Measurements from ENCODE around the gene RIC3. TPM values are rescaled to one million over a fixed set of nuclear protein-coding genes. Genes with fewer than 3 reads are reported as not detected.

RIC3 gene
- total RNA-seq, 1 experiment from 2014 or later = 23.7 TPM

DNA sequence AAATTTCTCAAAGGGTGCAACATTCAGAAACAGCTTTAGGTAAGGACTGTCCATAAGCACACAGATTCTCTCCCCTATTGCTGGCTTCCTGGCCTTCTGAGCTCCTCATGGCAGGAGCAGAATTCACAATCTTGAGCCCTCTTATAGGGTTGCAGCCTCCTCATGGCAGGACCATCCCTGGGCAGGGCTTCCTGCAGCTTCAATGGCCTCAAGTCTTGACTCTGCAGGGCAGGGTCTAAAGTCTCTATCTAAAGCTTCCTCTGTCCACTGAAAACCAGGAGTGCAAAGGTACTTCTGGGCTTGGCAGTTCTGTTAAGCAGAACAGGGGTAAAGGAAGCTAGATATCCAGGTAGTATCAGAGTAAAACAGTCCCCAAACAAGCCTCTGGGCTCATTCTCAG is 59.1 kb downstream of the RIC3 start:
- H3K4me2 ChIP-seq (ENCODE audit: insufficient read depth, insufficient read length, low read length) = no peak overlapping the region
- H4K20me1 ChIP-seq (ENCODE audit: control insufficient read depth, insufficient read depth, insufficient read length) = no peaks in the 10 kb centered on the region
- TF ChIP-seq, protein P1, sequence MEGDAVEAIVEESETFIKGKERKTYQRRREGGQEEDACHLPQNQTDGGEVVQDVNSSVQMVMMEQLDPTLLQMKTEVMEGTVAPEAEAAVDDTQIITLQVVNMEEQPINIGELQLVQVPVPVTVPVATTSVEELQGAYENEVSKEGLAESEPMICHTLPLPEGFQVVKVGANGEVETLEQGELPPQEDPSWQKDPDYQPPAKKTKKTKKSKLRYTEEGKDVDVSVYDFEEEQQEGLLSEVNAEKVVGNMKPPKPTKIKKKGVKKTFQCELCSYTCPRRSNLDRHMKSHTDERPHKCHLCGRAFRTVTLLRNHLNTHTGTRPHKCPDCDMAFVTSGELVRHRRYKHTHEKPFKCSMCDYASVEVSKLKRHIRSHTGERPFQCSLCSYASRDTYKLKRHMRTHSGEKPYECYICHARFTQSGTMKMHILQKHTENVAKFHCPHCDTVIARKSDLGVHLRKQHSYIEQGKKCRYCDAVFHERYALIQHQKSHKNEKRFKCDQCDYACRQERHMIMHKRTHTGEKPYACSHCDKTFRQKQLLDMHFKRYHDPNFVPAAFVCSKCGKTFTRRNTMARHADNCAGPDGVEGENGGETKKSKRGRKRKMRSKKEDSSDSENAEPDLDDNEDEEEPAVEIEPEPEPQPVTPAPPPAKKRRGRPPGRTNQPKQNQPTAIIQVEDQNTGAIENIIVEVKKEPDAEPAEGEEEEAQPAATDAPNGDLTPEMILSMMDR (conservative IDR thresholded peaks at IDR 0.05) = no peak
- H3K27me3 ChIP-seq (ENCODE audit: insufficient read depth, low read length) = no peaks in the 10 kb centered on the region
- H3K4ac ChIP-seq (ENCODE audit: low read depth, low read length) = no peak overlapping the region
- no peak overlapping the region for H3K56ac ChIP-seq (ENCODE audit: insufficient read length, low read depth, low read length)
- H3K14ac ChIP-seq (ENCODE audit: insufficient read depth, low read length) = no peak overlapping the region
- no peak overlapping the region for H3K23ac ChIP-seq (ENCODE audit: insufficient read length, low read depth, low read length)
- DNase-seq = no peak
- H2AFZ ChIP-seq (ENCODE audit: low read length) = no peak overlapping the region
- no peak overlapping the region for H4K5ac ChIP-seq (ENCODE audit: insufficient read length, low read depth, low read length)
- no peaks in the 10 kb centered on the region for H3K9me3 ChIP-seq (ENCODE audit: control insufficient read depth, low read depth, low read length)
- no peak overlapping the region for H3K18ac ChIP-seq (ENCODE audit: insufficient read length, low read depth, low read length)
- H2BK5ac ChIP-seq (ENCODE audit: insufficient read length, low read length) = no peak overlapping the region
- no peak overlapping the region for H2BK20ac ChIP-seq (ENCODE audit: low read depth, low read length, poor library complexity, severe bottlenecking)
- H3K79me1 ChIP-seq (ENCODE audit: insufficient read depth, low read depth, low read length, poor library complexity, severe bottlenecking) = no peaks in the 10 kb centered on the region
- no peak overlapping the region for H4K8ac ChIP-seq (replicated peaks; ENCODE audit: insufficient read length, low read depth, low read length)
- H2BK120ac ChIP-seq (ENCODE audit: low read depth, low read length, poor library complexity, severe bottlenecking) = no peak overlapping the region
- no peak overlapping the region for H4K91ac ChIP-seq (ENCODE audit: insufficient read length, low read depth, low read length)
- Mint-ChIP-seq H3K27me3 (ENCODE audit: low read depth) (no peaks in the 10 kb centered on the region), H3K4me3 (no peak overlapping the region), H3K4me1 (no peaks in the 10 kb centered on the region), H3K36me3 (ENCODE audit: insufficient read depth in 1 of 3, low read depth in 3 of 3) (peaks cover 4 to 43% (median 23%) of the 10 kb centered on the region in 3 experiments; a peak in 5 of 7 replicates), H3K9me3 (no peaks in the 10 kb centered on the region), H3K27ac (no peak overlapping the region)
- peaks cover 2% of the 10 kb centered on the region; the same call in 1 of the 2 replicates for H3K79me2 ChIP-seq (ENCODE audit: insufficient read depth, low read length)
- no peak overlapping the region for H3K9ac ChIP-seq (ENCODE audit: extremely low read depth, insufficient read length, low read length)
- no peak overlapping the region for H2AK5ac ChIP-seq (ENCODE audit: insufficient read length, low read length)
- H2BK12ac ChIP-seq (ENCODE audit: insufficient read length, low read depth, low read length) = no peak overlapping the region
- H3T11ph ChIP-seq (ENCODE audit: low read length) = no peak overlapping the region
- H2BK15ac ChIP-seq (ENCODE audit: low read depth, low read length) = no peak overlapping the region
- H3K23me2 ChIP-seq (ENCODE audit: insufficient read length, low read depth, low read length, poor library complexity, severe bottlenecking) = no peaks in the 10 kb centered on the region
- no peak overlapping the region for H3K27ac ChIP-seq (ENCODE audit: insufficient read length, low read depth, low read length)
- no peaks in the 10 kb centered on the region for H3K4me1 ChIP-seq (ENCODE audit: insufficient read depth, low read length)

Data from H9 (cell line).